Fibroblast of skin of back (primary cell): Measurements from ENCODE around the gene LCTL.
"Not testable (repeated sequence)": the region's sequence is repeated elsewhere in the genome, so short reads cannot be mapped to it uniquely, and the experiment has no call there.

Experiments used
- DNase-seq: peaks from one replicate; pipeline ENCODE4 v3.0.0-alpha.2; 2013

The LCTL gene

GRCh38 chr15:66500346-66500745 lies 65.5 kb downstream of the LCTL start:
- DNase-seq = not testable (repeated sequence)

DNA sequence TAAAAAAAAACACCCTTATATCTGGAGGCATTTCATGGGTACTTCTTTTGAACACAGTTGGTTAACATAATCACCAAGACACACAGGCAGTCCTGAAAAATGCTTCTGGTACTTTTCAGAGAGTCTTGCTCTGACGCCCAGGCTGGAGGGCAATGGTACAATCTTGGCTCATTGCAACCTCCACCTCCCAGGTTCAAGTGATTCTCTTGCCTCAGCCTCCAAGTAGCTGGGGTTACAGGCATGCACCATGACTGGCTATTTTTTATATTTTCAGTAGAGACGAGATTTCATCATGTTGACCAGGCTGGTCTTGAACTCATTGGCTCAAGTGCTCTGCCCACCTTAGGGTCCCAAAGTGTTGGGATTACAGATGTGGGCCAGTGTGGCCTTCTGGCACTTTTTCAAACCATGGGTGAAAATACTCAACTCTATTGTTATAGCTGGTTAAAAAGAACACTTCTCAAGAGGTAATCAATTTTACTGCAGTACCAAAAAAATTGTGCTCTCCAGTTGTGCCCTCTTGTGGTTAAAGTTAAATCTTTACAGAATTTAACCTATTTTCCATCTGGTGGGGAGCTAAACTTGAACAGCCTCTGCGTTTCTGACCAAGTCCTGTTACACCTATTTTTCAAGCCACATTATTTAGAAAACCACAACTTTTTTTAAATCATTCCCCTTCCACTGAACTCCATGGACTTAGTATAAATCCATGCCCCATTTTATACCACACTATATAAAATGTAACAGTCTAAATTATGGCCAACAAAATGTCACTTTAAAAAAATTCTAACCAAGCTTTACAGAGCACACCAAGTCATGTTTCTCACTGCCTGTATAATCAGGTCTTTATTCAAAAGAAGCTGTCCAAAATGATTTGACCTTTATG lies 67.1 kb downstream of the LCTL start:
- DNase-seq = peak; percentile 53
